B cell (primary cell): ENCODE results near the gene SCPEP1. TPM values are rescaled to one million over a fixed set of nuclear protein-coding genes. Genes with fewer than 3 reads are reported as not detected.

ENCODE experiments used
- ATAC-seq: fragments of 200-7000 bp; cut with Tn5 transposase; one replicate; pipeline ENCODE4 v1.10.0; 2021; ENCODE audit warnings: low read depth, mild to moderate bottlenecking, moderate number of reproducible peaks, moderate library complexity
- CTCF ChIA-PET: fragments of 350-600 bp; sonication (Branson Sonifier 250); formaldehyde crosslinking; loops from one replicate; lab custom pipeline; 2021; ENCODE audit warnings: antibody characterized with exemption, inconsistent platforms; lab: Charles Lee
- POLR2A ChIA-PET: fragments of 350-600 bp; sonication (Branson Sonifier 250); formaldehyde crosslinking; loops from one replicate; lab custom pipeline; 2021; ENCODE audit warnings: antibody characterized with exemption; lab: Charles Lee
- DNase-seq: peaks from one replicate; pipeline ENCODE4 v3.0.0; 2013
- H2AFZ ChIP-seq: 2 replicates; pipeline ENCODE4 v1.6.1; 2012; ENCODE audit warnings: mild to moderate bottlenecking, low read depth, low read length; ENCODE audit not compliant: insufficient read depth, poor library complexity, severe bottlenecking
- H3K27ac ChIP-seq, 2 donors: 1 replicate in 1 of 2; 2 replicates in 1 of 2; pipeline ENCODE4 v1.5.1; 2012 to 2013; ENCODE audit warnings: low read length in 2 of 2, mild to moderate bottlenecking in 2 of 2, moderate library complexity in 1 of 2
- H3K27me3 ChIP-seq, 4 experiments: fragments of 200-600 bp in 1 of 4; sonication (generic) in 1 of 4; replicated peaks in 1 of 4; 1 replicate in 2 of 4; 2 replicates in 2 of 4; pipeline versions ENCODE4 v1.6.1 to v1.7.0; 2013 to 2016; ENCODE audit warnings: low read length in 3 of 4, mild to moderate bottlenecking in 2 of 4, mixed read lengths in 1 of 4, moderate library complexity in 1 of 4; ENCODE audit not compliant: insufficient read depth in 4 of 4, control insufficient read depth in 3 of 4; ENCODE audit errors: control extremely low read depth in 1 of 4
- H3K36me3 ChIP-seq, 2 experiments: replicated peaks in 1 of 2; 1 replicate in 1 of 2; 2 replicates in 1 of 2; pipeline versions ENCODE4 v1.6.1 to v1.7.1; 2013; ENCODE audit warnings: low read length in 1 of 2; ENCODE audit not compliant: insufficient read depth in 2 of 2, control insufficient read depth in 1 of 2; ENCODE audit errors: control extremely low read depth in 1 of 2, extremely low read depth in 1 of 2
- H3K4me1 ChIP-seq, 2 donors: fragments of 200-600 bp in 1 of 2; sonication (generic) in 1 of 2; 1 replicate in 1 of 2; 2 replicates in 1 of 2; pipeline versions ENCODE4 v1.5.1 to v1.6.1; 2013 to 2017; ENCODE audit warnings: low read length in 2 of 2; ENCODE audit not compliant: control insufficient read depth in 2 of 2, insufficient read depth in 2 of 2
- H3K4me2 ChIP-seq: replicated peaks from 2 replicates; pipeline ENCODE3; 2012; ENCODE audit warnings: mild to moderate bottlenecking, low read depth, low read length; ENCODE audit not compliant: poor library complexity, severe bottlenecking
- H3K4me3 ChIP-seq, 5 experiments: fragments of 200-600 bp in 1 of 5; sonication (generic) in 1 of 5; 1 replicate in 3 of 5; 2 replicates in 2 of 5; pipeline versions ENCODE4 v1.5.1 to v1.7.0; 2011 to 2016; ENCODE audit warnings: low read length in 4 of 5, mild to moderate bottlenecking in 4 of 5, low read depth in 2 of 5, control low read depth in 1 of 5, moderate library complexity in 1 of 5; ENCODE audit not compliant: insufficient read depth in 1 of 5; ENCODE audit errors: control extremely low read depth in 1 of 5, extremely low read depth in 1 of 5
- H3K79me2 ChIP-seq: fragments of 200-600 bp; sonication (generic); one replicate; pipeline ENCODE4 v1.6.0; 2016; ENCODE audit warnings: low read length; ENCODE audit not compliant: control insufficient read depth, insufficient read depth
- H3K9ac ChIP-seq: fragments of 200-600 bp; sonication (generic); 2 replicates; pipeline ENCODE4 v1.6.1; 2017; ENCODE audit warnings: mild to moderate bottlenecking, low read length, moderate library complexity
- H3K9me3 ChIP-seq, 3 donors: one replicate each; pipeline versions ENCODE4 v1.6.1 to v1.7.1; 2013; ENCODE audit warnings: low read length in 2 of 3; ENCODE audit not compliant: control insufficient read depth in 2 of 3, insufficient read depth in 1 of 3; ENCODE audit errors: control extremely low read depth in 1 of 3
- H4K20me1 ChIP-seq: 2 replicates; pipeline ENCODE4 v1.6.0; 2012; ENCODE audit warnings: mild to moderate bottlenecking, low read length; ENCODE audit not compliant: insufficient read depth, control insufficient read depth, poor library complexity, severe bottlenecking
- H3K27ac Mint-ChIP-seq: one replicate; pipeline ENCODE4 v1.8.0; 2021; ENCODE audit warnings: mixed read lengths
- H3K27me3 Mint-ChIP-seq: one replicate; pipeline ENCODE4 v1.8.0; 2021; ENCODE audit warnings: mixed read lengths
- H3K4me1 Mint-ChIP-seq: one replicate; pipeline ENCODE4 v1.8.0; 2021; ENCODE audit warnings: mixed read lengths
- H3K4me3 Mint-ChIP-seq: one replicate; pipeline ENCODE4 v1.8.0; 2021; ENCODE audit warnings: mixed read lengths
- H3K9me3 Mint-ChIP-seq: one replicate; pipeline ENCODE4 v1.8.0; 2022; ENCODE audit warnings: mixed read lengths; ENCODE audit not compliant: insufficient read depth
- CTCF ChIP-seq: fragments of 200-600 bp; IDR thresholded peaks from one replicate; pipeline ENCODE4 v1.8.0; 2022; ENCODE audit warnings: antibody characterized with exemption, mild to moderate bottlenecking
- EZH2 ChIP-seq: IDR thresholded peaks from 2 replicates; pipeline ENCODE4 v1.6.1; 2012; ENCODE audit warnings: borderline replicate concordance, low read depth, mild to moderate bottlenecking, moderate library complexity, low read length; ENCODE audit not compliant: insufficient read depth, poor library complexity, severe bottlenecking
- WGBS: methylation state at CpG from one replicate; pipeline ENCODE4 v1.1.5; 2013; ENCODE audit warnings: missing lambda C conversion rate; ENCODE audit not compliant: insufficient coverage; 5-methylcytosine and 5-hydroxymethylcytosine counted together
- intact Hi-C: fragments of 100-400 bp; cut with micrococcal nuclease; formaldehyde crosslinking; loops from one replicate; pipeline ENCODE4 v1.10.0; 2022
- polyA plus RNA-seq: library from polyadenylated mRNA; depleted of rRNA; stranded (reverse); fragments of >200 nt; gene quantifications from 2 replicates; pipeline ENCODE4 v1.2.3, GENCODE V29; 2012
- total RNA-seq, 2 donors: library from RNA; stranded (reverse); fragments of 120-200 nt in 1 of 2; gene quantifications; 1 replicate in 1 of 2; 2 replicates in 1 of 2; pipeline versions ENCODE4 v1.2.3 to v1.2.4, GENCODE V29; 2013 to 2022

SCPEP1 gene
- total and polyA plus RNA-seq, 2 donors (not counting 1 experiment from before 2014, with no cell fraction given), result 66.6 to 121 TPM

- Histone ChIP-seq H3K9ac (no peak overlapping the region), H3K36me3 (no peaks in the 10 kb centered on the region), H3K79me2 (no peaks in the 10 kb centered on the region), H3K4me2 (no peak overlapping the region), H3K4me3 (no peak overlapping the region), H3K9me3 (peaks cover 0 to 4% (median 0%) of the 10 kb centered on the region in 3 donors), H2AFZ (no peak overlapping the region), H3K27me3 (no peaks in the 10 kb centered on the region), H3K27ac (no peak overlapping the region), H3K4me1 (no peaks in the 10 kb centered on the region), H4K20me1 (no peaks in the 10 kb centered on the region)
- Mint-ChIP-seq H3K4me1 (no peaks in the 10 kb centered on the region), H3K4me3 (no peak overlapping the region), H3K27ac (no peak overlapping the region), H3K9me3 (no peaks in the 10 kb centered on the region), H3K27me3 (no peaks in the 10 kb centered on the region)
- CTCF ChIA-PET, result no interaction called here
- no peak for ATAC-seq
- 92% methylated on average over 5 of the region's 5 CpGs for WGBS
- POLR2A ChIA-PET, result no interaction called here
- DNase-seq, result no peak
- TF ChIP-seq EZH2 (no peak), CTCF (no peak)
- intact Hi-C loops, result no loop called here
These were observed 11.6 kb upstream of the SCPEP1 start for GRCh38 chr17:56966338-56966737.

GRCh38 chr17:56970974-56971373 lies 7.0 kb upstream of the SCPEP1 start:
- no peak overlapping the region for H3K4me3 Mint-ChIP-seq
- CTCF ChIA-PET, result no interaction called here
- no peaks in the 10 kb centered on the region for H3K36me3 ChIP-seq
- no peak overlapping the region for H3K27ac ChIP-seq
- no peak overlapping the region for H3K4me2 ChIP-seq
- H3K4me1 ChIP-seq, result no peaks in the 10 kb centered on the region
- H2AFZ ChIP-seq, result no peak overlapping the region
- DNase-seq, result no peak
- no peaks in the 10 kb centered on the region for H3K4me1 Mint-ChIP-seq
- no peak overlapping the region for H3K9ac ChIP-seq
- WGBS, result no CpG with 5 or more reads among the region's 1 CpG
- peaks cover 0 to 4% (median 0%) of the 10 kb centered on the region in 3 donors for H3K9me3 ChIP-seq
- no peaks in the 10 kb centered on the region for H3K79me2 ChIP-seq
- POLR2A ChIA-PET, result no interaction called here
- intact Hi-C loops, result no loop called here
- no peaks in the 10 kb centered on the region for H4K20me1 ChIP-seq
- H3K4me3 ChIP-seq, result no peak overlapping the region
- H3K27ac Mint-ChIP-seq, result no peak overlapping the region
- TF ChIP-seq EZH2, result no peak
- TF ChIP-seq CTCF, result no peak
- H3K27me3 Mint-ChIP-seq, result no peaks in the 10 kb centered on the region
- H3K27me3 ChIP-seq, result no peaks in the 10 kb centered on the region
- no peaks in the 10 kb centered on the region for H3K9me3 Mint-ChIP-seq
- ATAC-seq, result no peak
